DND-41 (cell line): ENCODE measurements around the gene MYDGF.

Source experiments
- CTCF ChIP-seq: IDR thresholded peaks from 2 replicates; pipeline ENCODE4 v1.5.1; 2012; ENCODE audit warnings: borderline replicate concordance, low read length, moderate library complexity, mild to moderate bottlenecking; ENCODE audit not compliant: poor library complexity, severe bottlenecking; ENCODE audit errors: extremely low read depth
- EZH2 ChIP-seq: IDR thresholded peaks from 3 replicates; pipeline ENCODE4 v1.6.1; 2012; ENCODE audit warnings: borderline replicate concordance, low read depth, mild to moderate bottlenecking, moderate library complexity, low read length, inconsistent platforms; ENCODE audit not compliant: severe bottlenecking

- TF ChIP-seq CTCF (no peak), EZH2 (no peak)
Measured at GRCh38 chr19:4719499-4719866, 49.3 kb upstream of the MYDGF start.
